Neuronal stem cell (in vitro differentiated cells): ENCODE data around the gene WWC1.
A peak's percentile ranks its signal among the peaks of the same experiment; 100 is the strongest.

Experiments
- DNase-seq: peaks from one replicate; pipeline ENCODE4 v3.0.0-alpha.2; 2013; ENCODE audit warnings: low spot score
- H2AFZ ChIP-seq: one replicate; pipeline ENCODE4 v1.6.1; 2013; ENCODE audit warnings: mild to moderate bottlenecking, low read length, inconsistent platforms
- H2AK5ac ChIP-seq: 2 replicates; pipeline ENCODE4 v1.6.1; 2013; ENCODE audit warnings: low read depth, mild to moderate bottlenecking, inconsistent platforms, low read length, moderate library complexity, mixed read lengths
- H2BK120ac ChIP-seq: 2 replicates; pipeline ENCODE4 v1.6.1; 2013; ENCODE audit warnings: low read depth, mild to moderate bottlenecking, inconsistent platforms, low read length, moderate library complexity, mixed read lengths
- H2BK12ac ChIP-seq: one replicate; pipeline ENCODE4 v1.6.1; 2013; ENCODE audit warnings: low read length, inconsistent platforms
- H2BK15ac ChIP-seq: 2 replicates; pipeline ENCODE4 v1.6.1; 2013; ENCODE audit warnings: mild to moderate bottlenecking, low read length, inconsistent platforms, mixed read lengths
- H2BK5ac ChIP-seq: one replicate; pipeline ENCODE4 v1.6.1; 2013; ENCODE audit warnings: inconsistent platforms, mild to moderate bottlenecking, low read length, moderate library complexity
- H3K14ac ChIP-seq: one replicate; pipeline ENCODE4 v1.6.1; 2013; ENCODE audit warnings: low read length, inconsistent platforms
- H3K18ac ChIP-seq: 2 replicates; pipeline ENCODE4 v1.6.1; 2013; ENCODE audit warnings: low read length, inconsistent platforms
- H3K23ac ChIP-seq: 2 replicates; pipeline ENCODE4 v1.6.1; 2013; ENCODE audit warnings: low read depth, mild to moderate bottlenecking, mixed read lengths, low read length, inconsistent platforms; ENCODE audit not compliant: poor library complexity
- H3K27ac ChIP-seq: replicated peaks from 3 replicates; pipeline ENCODE4 v1.5.1; 2013; ENCODE audit warnings: low read length, inconsistent platforms
- H3K27me3 ChIP-seq, 3 experiments: 2 replicates each; pipeline ENCODE4 v1.6.1; 2013; ENCODE audit warnings: low read length in 3 of 3, mild to moderate bottlenecking in 2 of 3, inconsistent platforms in 1 of 3, low read depth in 1 of 3, mixed read lengths in 1 of 3, moderate library complexity in 1 of 3; ENCODE audit not compliant: control insufficient read depth in 3 of 3, insufficient read depth in 3 of 3
- H3K36me3 ChIP-seq, 2 donors: replicated peaks in 1 of 2; 2 replicates each; pipeline ENCODE4 v1.6.1; 2013; ENCODE audit warnings: low read length in 2 of 2; ENCODE audit not compliant: control insufficient read depth in 2 of 2, insufficient read depth in 2 of 2
- H3K4ac ChIP-seq: 2 replicates; pipeline ENCODE4 v1.6.1; 2013; ENCODE audit warnings: inconsistent platforms, mild to moderate bottlenecking, low read length, moderate library complexity
- H3K4me1 ChIP-seq, 2 donors: 1 replicate in 1 of 2; 2 replicates in 1 of 2; pipeline ENCODE4 v1.6.1; 2013; ENCODE audit warnings: low read length in 2 of 2, low read depth in 1 of 2; ENCODE audit not compliant: control insufficient read depth in 2 of 2, insufficient read depth in 1 of 2
- H3K4me2 ChIP-seq: one replicate; pipeline ENCODE4 v1.6.1; 2013; ENCODE audit warnings: mild to moderate bottlenecking, low read length, inconsistent platforms; ENCODE audit not compliant: insufficient read depth, poor library complexity, severe bottlenecking
- H3K4me3 ChIP-seq, 2 donors: 2 replicates each; pipeline ENCODE4 v1.5.1; 2013; ENCODE audit warnings: low read length in 2 of 2, mild to moderate bottlenecking in 2 of 2, inconsistent platforms in 1 of 2, moderate library complexity in 1 of 2
- H3K79me1 ChIP-seq: one replicate; pipeline ENCODE4 v1.6.1; 2013; ENCODE audit warnings: low read depth, mild to moderate bottlenecking, inconsistent platforms, low read length, moderate library complexity
- H3K9ac ChIP-seq: one replicate; pipeline ENCODE4 v1.6.1; 2013; ENCODE audit warnings: mild to moderate bottlenecking, low read depth, low read length, inconsistent platforms; ENCODE audit not compliant: poor library complexity
- H3K9me3 ChIP-seq, 2 donors: replicated peaks in 1 of 2; 2 replicates each; pipeline versions ENCODE3 to v1.6.1; 2013; ENCODE audit warnings: low read length in 2 of 2, mild to moderate bottlenecking in 2 of 2, inconsistent platforms in 1 of 2, low read depth in 1 of 2, mixed read lengths in 1 of 2, moderate library complexity in 1 of 2; ENCODE audit not compliant: control insufficient read depth in 2 of 2, insufficient read depth in 1 of 2
- H4K8ac ChIP-seq: one replicate; pipeline ENCODE4 v1.6.1; 2013; ENCODE audit warnings: low read depth, mild to moderate bottlenecking, inconsistent platforms, low read length, moderate library complexity
- H4K91ac ChIP-seq: one replicate; pipeline ENCODE4 v1.6.1; 2013; ENCODE audit warnings: low read length, low read depth, mild to moderate bottlenecking, inconsistent platforms; ENCODE audit not compliant: poor library complexity
- WGBS, 2 donors: extraction: QIAGEN DNeasy Blood & Tissue Kit; methylation state at CpG; one replicate each; pipeline ENCODE4 v1.1.7; 2013; ENCODE audit warnings: missing lambda C conversion rate in 2 of 2, mixed read lengths in 1 of 2; ENCODE audit not compliant: insufficient read length in 2 of 2, insufficient replicate concordance in 1 of 2; ENCODE audit errors: extremely low coverage in 2 of 2; 5-methylcytosine and 5-hydroxymethylcytosine counted together

The WWC1 gene

GRCh38 chr5:168328814-168329213 lies 37.4 kb downstream of the WWC1 start:
- Histone ChIP-seq H2BK120ac (no peak overlapping the region), H3K14ac (no peak overlapping the region), H3K18ac (no peak overlapping the region), H3K9me3 (no peaks in the 10 kb centered on the region), H2BK5ac (no peak overlapping the region), H4K8ac (no peak overlapping the region), H3K4me2 (no peak overlapping the region), H3K27me3 (no peaks in the 10 kb centered on the region), H3K4me1 (peaks cover 3 to 7% of the 10 kb centered on the region in 2 donors), H3K36me3 (no peaks in the 10 kb centered on the region), H3K9ac (no peak overlapping the region), H3K4me3 (no peak overlapping the region), H2AK5ac (no peak overlapping the region), H2BK12ac (no peak overlapping the region), H3K79me1 (peaks cover 2% of the 10 kb centered on the region), H2AFZ (no peak overlapping the region), H3K27ac (no peak overlapping the region), H3K4ac (no peak overlapping the region), H4K91ac (no peak overlapping the region), H3K23ac (no peak overlapping the region), H2BK15ac (no peak overlapping the region)
- no CpG with 5 or more reads among the region's 6 CpGs for WGBS, 2 donors
- DNase-seq, result no peak

DNA sequence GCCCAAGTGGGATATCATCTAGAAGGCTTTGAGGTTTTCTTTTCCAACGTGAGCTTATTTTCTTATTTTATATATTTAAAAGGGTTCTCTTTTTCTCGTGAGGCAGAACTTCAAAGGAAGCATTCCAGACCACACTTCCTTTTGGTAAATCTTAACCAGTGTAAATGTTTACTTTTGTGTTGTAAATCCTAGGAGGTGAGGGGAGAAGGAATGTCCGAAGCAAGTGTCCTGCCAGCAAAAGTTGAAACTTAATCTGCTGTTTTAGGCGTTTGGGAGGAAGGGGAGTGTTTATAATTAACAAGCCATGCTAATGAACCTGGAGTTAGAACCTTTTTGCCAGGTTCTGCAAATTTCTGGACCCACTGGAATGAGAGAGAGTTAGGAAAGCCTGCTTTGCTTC lies 37.9 kb downstream of the WWC1 start:
- Histone ChIP-seq H4K91ac (no peak overlapping the region), H3K23ac (no peak overlapping the region)
- no CpG with 5 or more reads among the region's 4 CpGs for WGBS, 2 donors

DNA sequence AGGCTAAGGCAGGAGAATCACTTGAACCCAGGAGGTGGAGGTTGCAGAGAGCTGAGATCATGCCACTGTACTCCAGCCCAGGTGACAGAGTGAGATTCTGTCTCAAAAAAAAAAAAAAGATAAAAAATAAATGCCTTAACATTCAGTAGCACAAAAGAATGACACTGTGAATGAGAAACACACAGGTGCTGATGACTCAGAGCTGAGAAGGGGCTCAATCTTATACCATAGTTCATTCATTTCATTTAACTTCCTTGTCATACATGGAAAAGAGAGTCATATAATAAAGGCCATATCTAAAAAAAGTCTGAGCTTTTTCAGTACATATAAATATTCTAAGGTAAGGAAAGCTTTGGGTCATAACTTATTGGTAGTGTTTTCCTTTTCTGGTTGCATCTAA lies 40.6 kb downstream of the WWC1 start:
- Histone ChIP-seq H3K9ac (no peak overlapping the region), H3K4me1 (peaks cover 16% of the 10 kb centered on the region in 2 donors), H3K14ac (no peak overlapping the region), H3K27me3 (no peaks in the 10 kb centered on the region), H2AK5ac (no peak overlapping the region), H3K18ac (no peak overlapping the region), H3K4ac (no peak overlapping the region), H2AFZ (no peak overlapping the region), H2BK5ac (no peak overlapping the region), H3K36me3 (no peaks in the 10 kb centered on the region), H3K9me3 (no peaks in the 10 kb centered on the region), H2BK12ac (no peak overlapping the region), H2BK120ac (no peak overlapping the region), H3K27ac (no peak overlapping the region), H4K8ac (no peak overlapping the region), H3K23ac (no peak overlapping the region), H2BK15ac (no peak overlapping the region), H3K4me2 (no peak overlapping the region), H3K79me1 (peaks cover 2% of the 10 kb centered on the region), H4K91ac (no peak overlapping the region), H3K4me3 (no peak overlapping the region)
- no peak for DNase-seq

More for the DNA sequence above, 37.9 kb downstream of the WWC1 start:
- Histone ChIP-seq H3K79me1 (peaks cover 2% of the 10 kb centered on the region), H3K9me3 (no peaks in the 10 kb centered on the region), H2AFZ (no peak overlapping the region), H3K36me3 (no peaks in the 10 kb centered on the region), H3K4me3 (no peak overlapping the region), H3K4me2 (no peak overlapping the region), H3K27ac (no peak overlapping the region), H4K8ac (no peak overlapping the region), H2BK12ac (no peak overlapping the region), H2AK5ac (no peak overlapping the region), H3K9ac (no peak overlapping the region), H3K4me1 (peaks cover 8 to 11% of the 10 kb centered on the region in 2 donors), H3K18ac (no peak overlapping the region), H3K27me3 (no peaks in the 10 kb centered on the region), H2BK15ac (no peak overlapping the region), H3K14ac (no peak overlapping the region), H2BK120ac (no peak overlapping the region), H2BK5ac (no peak overlapping the region), H3K4ac (no peak overlapping the region)
- no peak for DNase-seq

GRCh38 chr5:168334280-168334679 lies 42.8 kb downstream of the WWC1 start:
- WGBS, 2 donors, result no CpG with 5 or more reads among the region's 3 CpGs
- Histone ChIP-seq H3K14ac (no peak overlapping the region), H3K4me2 (no peak overlapping the region), H2AK5ac (no peak overlapping the region), H3K9ac (no peak overlapping the region), H2BK15ac (no peak overlapping the region), H3K27ac (no peak overlapping the region), H3K23ac (no peak overlapping the region), H4K91ac (no peak overlapping the region), H4K8ac (no peak overlapping the region), H2AFZ (peak overlapping the region; percentile 2), H3K4me1 (peaks cover 12 to 16% of the 10 kb centered on the region in 2 donors), H2BK120ac (no peak overlapping the region), H2BK5ac (no peak overlapping the region), H3K36me3 (no peaks in the 10 kb centered on the region), H2BK12ac (no peak overlapping the region), H3K27me3 (no peaks in the 10 kb centered on the region), H3K79me1 (no peaks in the 10 kb centered on the region), H3K4ac (no peak overlapping the region), H3K9me3 (no peaks in the 10 kb centered on the region), H3K18ac (no peak overlapping the region), H3K4me3 (no peak overlapping the region)
- DNase-seq, result no peak
